SW480 (cell line): ENCODE data around the gene ADAMTS12.
A peak's percentile ranks its signal among the peaks of the same experiment; 100 is the strongest.
"Not testable (repeated sequence)": the region's sequence is repeated elsewhere in the genome, so short reads cannot be mapped to it uniquely, and the experiment has no call there.

Experiments
- DNase-seq: peaks from one replicate; pipeline ENCODE4 v3.0.0-alpha.2; 2016; ENCODE audit warnings: low spot score

Gene ADAMTS12

DNA sequence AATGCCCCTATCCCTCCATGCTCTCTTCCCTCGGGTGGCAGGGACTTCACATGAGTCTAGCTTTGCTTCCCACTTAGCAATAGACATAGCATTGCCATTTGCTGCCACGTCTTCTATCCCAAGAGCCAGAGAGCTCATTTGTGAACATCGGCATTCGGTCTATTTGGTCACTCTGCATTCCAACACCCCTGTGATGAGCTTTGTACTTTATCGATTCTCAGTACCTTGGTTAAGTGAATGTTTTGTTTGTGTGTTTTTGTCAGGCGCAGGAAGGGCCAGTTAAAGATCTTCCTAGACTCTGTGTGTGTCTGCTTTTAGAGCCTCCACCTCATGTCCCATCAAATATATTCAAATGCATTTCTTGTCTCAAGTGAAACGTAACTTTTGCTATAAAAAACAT is 309.4 kb downstream of the ADAMTS12 start:
- DNase-seq = peak; percentile 7

DNA sequence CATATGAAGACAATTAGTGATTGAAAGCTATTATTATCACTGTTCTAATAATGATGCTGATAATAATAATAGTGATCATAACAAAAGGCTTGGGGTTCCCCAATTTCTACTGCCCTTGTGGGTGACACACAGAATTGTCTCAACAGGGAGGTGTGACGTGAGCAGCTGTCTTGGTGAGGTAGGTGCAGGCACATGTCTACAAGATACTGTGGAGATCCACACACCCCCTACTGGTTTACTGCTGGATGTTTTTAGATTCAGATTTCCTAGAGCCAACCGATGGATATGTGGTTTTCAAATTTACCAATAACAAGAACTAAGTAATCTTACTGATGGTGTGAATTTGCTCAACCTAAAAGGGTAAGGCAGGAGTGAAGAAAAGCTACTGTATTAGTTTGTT is 312.0 kb downstream of the ADAMTS12 start:
- DNase-seq = no peak

DNA sequence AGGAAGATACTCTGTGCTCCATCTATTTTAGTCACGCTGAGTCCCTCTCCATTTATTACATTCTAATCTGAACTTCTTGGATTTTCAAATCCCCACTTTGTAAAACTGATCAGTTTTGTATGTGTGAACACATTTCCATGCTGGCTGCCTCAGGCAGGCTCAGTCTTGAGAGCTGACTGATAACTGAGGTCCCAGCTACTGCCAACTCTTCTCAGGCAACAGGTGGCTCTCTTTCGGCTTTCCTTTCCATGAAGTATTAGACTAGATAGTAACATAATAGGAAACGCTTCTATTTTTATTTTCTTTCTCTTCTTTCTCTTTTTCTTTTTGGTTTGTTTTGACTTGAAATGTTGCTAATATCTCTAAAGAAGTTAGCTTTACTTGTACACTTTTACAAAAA is 312.6 kb downstream of the ADAMTS12 start:
- DNase-seq = no peak

DNA sequence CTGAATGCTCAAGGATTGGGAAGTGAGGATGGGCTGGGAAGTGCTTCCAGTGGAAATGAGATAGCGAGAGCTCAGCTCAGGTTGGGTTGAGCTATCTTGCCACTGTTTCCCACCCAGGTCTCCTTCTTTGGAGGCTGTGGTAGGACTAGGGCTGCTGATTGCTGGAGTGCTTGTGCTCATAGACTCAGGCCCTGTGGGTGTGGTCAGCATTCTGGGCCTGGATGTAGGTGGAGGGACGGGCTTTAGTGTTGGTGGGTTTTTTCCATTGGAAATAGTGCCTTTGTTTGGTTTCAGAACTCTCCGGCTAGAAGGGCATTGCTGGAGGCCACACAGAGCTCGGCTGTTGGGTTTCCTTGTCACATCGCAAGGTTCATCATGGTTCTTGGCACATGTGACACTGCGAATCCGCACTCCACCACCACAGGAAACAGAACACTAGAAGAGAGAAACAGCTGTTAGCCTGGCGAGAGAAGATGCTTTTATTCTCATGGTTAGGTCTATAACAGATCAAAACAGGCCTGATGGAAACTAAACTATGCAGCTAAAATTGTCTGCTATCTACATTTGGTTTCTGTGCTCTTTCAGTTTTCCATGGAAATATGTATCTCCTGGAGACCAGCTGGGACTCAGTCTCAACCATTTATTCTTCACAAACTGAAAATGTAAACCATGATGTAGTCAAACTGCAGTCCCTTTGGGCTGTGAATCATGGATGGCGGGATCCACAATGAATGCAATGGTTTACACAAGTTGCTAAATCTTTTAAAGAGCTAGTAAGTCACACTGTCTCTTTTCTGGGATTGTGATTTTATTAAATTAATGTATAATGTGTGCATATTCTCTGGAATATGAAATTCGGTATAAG is 314.8 kb downstream of the ADAMTS12 start:
- DNase-seq = no peak

DNA sequence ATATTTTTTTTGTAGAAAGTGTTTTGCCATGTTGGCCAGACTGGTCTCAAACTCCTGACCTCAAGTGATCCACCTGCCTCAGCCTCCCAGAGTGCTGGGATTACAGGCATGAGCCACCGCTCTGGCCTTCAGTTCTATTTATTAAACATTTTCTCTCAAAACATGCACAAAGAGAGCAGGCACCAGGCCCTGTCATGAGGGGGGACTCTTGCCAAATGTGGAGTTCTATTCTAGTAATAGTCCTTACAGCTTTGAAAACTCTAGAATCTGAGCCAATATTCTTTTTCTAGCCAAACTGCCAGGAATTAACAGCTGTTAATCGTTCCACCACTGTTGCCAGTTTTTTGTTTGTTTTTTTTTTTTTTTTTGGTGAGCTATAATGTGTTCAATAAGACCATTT is 326.5 kb downstream of the ADAMTS12 start:
- DNase-seq = no peak

DNA sequence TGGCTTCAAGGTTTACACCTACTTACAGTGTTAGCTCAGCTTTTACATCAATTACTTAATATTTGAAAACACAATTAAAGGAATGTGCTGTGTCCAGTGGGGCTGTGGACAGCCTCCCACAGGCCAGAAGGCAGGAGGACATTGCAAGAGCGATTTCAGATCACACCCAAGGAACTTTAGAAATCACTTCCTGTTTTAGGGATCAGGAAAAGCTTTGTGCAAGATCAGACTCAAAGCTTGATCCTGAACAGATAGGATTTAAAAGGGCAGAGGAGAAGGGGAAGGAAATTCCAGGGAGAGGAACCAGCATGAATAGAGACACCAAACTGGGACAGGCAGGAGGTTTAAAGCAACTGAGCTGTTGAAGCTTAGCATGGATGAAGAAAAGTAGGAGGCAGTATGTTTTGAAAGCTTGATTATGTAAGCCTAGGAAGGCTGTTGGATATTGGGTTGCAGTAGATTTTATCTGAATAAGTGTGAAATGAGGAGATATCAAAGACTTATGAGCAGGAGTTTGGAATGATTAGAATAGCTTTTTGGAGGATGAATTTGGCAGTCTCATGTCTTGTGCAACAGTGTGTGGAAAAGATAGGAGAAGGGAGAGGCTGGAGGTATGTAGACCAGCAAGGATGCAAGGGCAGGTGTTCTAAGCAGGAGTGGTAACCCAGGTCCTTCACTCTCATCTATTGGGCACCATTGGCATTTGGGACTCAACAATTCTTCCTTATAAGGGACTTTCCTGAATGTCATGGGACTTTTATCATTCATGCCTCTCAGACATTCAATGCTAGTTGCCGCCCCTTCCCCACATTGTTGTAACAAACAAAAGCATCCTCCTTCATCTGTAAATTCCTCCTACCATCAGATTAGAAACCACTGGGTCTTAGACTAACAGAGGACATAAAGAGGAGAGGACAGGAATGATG is 327.5 kb downstream of the ADAMTS12 start:
- no peak for DNase-seq

DNA sequence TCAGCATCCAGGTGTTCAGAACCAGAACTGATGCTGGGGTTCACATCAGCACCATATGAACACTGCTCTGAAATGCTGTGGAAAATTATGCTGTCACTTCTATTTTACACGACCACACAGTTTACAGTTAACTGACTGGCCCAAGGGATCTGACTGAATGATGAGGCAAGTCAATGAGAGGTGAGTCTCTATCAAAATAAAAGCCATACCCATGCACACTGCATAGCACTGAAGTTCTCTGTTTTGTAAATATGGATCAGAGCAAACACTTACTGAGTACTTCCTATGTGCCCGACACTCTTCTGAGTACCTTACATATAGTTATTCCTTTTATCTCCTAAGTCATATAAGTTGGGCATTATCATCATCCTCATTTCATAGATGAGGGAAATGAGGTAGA is 328.3 kb downstream of the ADAMTS12 start:
- no peak for DNase-seq

DNA sequence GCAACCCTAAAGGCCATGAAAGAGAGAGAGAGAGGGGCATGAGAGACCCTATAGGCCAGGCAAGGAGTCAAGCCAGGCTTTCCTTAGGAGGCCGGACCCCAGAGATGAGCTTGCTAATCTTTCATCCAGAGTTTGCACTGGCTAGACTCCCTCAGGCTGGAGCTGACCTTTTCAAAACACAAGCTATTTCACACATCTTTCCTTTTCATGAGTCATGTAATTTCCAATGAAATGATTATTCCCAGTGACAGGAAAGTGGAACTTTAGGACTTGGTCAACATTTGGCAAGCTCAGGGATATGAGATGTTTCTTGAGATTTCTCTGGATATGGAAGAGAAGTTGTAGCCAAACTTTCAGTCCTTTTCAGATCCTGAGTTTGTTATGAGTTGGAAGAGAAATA is 333.3 kb downstream of the ADAMTS12 start:
- DNase-seq = no peak

DNA sequence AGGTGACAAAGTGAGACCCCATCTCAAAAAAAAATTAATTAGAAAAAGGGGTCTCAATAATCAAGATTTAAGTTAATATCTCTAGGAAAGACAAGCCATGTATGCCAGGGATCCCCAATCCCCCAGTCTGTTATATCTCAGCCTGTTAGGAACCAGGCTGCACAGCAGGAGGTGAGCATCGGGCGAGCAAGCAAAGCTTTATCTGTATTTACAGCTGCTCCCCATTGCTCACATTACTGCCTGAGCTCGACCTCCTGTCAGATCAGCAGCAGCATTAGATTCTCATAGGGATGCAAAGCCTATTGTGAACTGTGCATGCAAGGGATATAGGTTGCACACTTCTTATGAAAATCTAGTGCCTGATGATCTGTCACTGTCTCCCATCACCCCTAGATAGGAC is 334.2 kb downstream of the ADAMTS12 start:
- no peak for DNase-seq

DNA sequence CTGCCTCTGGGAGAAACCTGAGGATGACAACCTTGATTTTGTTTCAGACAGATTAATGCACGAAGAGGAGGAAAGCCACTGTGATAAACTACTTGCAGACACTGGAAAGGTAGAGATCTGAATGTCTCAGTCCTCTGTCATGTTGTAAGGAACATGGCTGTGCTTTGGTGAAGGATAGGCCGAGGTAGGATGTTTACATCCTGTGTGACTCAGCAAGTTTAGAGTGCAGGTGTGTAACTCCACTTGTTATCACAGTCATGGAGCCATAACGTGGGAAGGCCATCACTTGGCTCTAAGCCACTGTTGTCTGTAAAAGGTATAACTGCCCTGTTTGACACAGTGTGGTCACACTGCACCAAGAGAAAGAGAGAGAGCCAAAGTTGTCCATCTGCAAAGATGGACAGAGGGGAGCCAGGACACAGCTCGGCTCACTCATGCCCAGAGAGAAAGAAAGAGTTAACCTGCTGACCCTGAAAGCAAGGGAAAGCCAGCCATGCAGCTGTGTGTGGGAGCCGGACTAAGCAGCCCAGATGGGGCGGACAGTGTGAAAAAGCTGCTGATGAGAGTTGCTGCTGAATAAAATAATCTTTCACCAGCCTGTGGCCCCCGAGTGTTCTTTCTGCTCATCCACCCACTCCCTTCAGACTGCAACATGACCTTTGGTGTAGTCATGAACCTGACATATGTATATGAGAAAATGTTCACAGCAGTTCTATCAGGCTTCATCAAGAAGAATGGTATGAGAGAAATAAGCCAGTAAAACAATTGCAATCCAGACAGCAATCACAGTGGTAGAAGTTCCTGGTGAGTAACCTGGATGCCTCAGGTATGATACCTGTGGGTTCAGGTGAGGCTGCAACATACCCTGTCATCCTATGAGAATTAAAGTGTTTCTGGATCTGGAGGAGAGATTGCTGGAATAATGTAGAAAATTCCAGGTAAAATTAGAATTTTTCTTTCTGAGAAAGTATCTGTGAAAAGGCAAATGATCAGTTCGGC is 335.2 kb downstream of the ADAMTS12 start:
- DNase-seq = no peak

DNA sequence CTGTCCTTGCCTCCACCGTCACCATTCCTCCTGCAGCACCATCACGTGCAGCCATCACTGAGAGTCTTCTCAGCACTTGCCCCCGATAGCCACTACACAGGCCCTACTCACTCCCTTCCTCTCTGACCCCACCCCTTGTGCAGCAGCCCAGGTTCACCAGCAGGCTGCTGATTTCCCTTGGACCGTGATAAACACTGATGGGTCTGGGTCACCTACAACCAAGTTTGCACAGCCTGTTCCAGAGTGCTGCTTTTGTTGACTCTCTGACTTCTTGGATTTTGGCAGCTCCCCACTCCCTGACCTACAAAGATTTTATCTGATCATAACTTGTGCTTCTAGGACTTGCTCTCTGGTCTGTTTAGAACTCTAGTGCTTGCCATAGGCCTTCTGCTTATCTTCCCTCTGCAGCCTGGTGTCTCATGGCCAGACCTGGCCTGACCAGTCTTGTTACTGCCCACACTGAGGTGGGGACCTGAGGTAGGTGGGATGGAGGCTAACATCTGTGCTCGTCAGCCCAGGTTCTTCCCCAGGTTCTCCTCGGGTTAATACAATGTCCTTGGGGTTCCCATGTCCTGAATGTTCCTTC is 341.7 kb downstream of the ADAMTS12 start:
- no peak for DNase-seq

DNA sequence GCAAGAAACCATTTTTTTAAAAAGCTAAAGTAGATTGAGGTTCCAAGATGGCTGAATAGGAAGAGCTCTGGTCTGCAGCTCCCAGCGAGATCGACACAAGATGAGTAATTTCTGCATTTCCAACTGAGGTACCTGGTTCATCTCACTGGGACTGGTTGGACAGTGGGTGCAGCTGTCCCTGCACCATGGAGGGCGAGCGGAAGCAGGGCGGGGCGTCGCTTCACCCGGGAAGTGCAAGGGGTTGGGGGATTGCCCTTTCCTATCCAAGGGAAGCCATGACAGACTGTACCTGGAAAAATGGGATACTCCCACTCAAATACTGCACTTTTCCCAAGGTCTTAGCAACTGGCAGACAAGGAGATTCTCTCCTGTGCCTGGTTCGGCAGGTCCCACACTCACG is 352.0 kb downstream of the ADAMTS12 start:
- not testable (repeated sequence) for DNase-seq

DNA sequence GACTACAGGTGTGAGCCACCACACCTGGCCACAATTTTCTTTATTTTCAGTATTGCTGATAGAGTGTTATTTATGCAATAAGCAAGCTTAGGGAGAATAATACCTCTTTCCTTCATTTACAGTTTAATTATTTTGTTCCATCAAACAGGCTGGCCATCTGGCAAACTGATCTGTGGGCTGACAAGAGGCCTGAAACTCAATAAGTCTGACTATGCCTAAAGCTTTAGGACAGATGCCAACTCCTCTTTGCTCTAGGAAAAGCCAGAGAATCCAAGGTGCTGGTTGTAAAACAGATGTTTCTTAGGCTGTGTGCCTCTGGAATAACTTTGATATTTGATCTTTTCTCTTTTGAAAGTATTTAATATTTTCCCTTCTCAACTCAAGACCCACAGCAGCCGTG is 352.6 kb downstream of the ADAMTS12 start:
- DNase-seq = no peak

DNA sequence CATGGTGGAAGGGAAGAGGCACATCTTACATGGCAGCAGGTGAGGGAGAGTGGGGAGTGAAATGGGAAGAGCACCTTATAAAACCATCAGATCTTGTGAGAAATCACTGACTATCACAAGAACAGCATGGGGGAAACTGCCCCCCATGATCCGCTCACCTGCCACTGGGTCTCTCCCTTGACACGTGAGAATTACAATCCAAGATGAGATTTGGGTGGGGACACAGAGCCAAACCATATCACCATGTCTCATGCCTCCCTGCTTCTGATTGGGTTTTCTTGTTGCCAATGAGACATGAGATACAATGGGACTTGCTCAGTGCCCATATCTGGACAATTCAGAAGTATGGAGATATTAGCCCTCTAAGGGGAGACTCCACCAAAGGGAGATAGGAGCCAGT is 353.6 kb downstream of the ADAMTS12 start:
- no peak for DNase-seq

DNA sequence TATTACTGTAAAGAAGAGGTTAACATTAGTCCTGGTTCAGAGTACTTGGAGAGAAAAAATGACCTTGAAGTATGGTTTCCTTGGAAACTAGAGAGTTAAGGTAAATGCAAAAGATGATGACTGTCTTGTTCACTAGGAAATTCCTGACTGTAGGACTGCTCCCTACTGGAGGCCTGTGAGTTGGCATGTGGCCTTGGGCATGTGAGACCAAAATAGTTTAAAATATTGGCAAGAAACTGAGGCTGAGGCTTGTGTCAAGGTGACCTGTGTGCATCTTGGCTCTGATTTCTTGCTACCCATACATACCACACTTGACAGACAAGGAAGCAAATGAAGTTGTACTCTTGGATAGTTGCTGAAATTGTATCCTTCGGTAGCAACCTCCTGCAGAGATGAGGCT is 354.6 kb downstream of the ADAMTS12 start:
- DNase-seq = no peak

DNA sequence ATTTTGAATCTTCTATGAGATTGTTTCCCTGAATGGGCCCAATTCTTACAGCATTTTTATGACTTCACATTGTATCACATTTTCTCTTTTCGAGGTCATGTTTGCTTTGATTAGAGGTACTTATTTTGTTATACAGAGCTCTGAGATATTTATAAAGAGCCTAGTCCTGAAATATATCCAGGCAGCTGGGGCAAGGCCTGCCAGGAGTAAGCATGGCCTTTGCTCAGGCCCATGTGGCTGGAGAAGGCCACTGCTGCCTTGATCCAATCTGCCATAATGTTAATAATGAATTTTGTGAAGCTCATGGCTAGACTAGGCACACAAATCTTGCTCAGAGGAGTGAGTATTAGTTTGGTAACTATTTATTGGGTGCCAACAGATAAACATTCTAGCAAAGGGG is 355.0 kb downstream of the ADAMTS12 start:
- DNase-seq = no peak

DNA sequence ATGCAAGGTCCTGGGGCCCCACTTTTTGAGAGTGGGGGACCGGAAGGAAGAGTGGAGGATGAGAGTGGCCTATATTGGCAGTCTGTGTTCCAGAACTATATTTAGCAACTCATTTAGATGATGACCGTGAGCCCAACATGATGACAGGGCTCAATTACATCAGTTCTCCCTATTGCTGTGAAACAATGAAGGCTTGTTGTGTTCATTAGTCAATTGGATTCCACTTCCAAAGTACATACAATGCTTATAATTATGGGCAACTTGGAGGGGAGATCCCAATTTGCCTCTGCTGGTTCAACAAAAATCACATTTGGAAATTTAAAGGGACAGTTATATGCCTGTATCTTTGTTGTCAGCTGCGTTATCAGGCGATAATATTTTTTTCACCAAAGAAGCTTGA is 360.0 kb downstream of the ADAMTS12 start:
- DNase-seq = no peak

DNA sequence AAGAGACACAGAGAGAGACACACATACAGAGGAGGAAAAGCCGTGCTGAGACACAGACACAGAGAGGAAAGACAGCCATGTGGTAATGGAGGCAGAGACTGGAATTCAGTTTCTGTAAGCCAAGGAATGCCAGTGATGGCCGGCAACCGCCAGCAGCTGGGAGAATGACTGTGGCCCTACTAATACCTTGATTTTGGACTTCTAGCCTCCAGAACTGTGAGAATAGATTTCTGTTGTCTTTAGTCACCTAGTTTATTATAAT is 360.8 kb downstream of the ADAMTS12 start:
- DNase-seq = no peak

DNA sequence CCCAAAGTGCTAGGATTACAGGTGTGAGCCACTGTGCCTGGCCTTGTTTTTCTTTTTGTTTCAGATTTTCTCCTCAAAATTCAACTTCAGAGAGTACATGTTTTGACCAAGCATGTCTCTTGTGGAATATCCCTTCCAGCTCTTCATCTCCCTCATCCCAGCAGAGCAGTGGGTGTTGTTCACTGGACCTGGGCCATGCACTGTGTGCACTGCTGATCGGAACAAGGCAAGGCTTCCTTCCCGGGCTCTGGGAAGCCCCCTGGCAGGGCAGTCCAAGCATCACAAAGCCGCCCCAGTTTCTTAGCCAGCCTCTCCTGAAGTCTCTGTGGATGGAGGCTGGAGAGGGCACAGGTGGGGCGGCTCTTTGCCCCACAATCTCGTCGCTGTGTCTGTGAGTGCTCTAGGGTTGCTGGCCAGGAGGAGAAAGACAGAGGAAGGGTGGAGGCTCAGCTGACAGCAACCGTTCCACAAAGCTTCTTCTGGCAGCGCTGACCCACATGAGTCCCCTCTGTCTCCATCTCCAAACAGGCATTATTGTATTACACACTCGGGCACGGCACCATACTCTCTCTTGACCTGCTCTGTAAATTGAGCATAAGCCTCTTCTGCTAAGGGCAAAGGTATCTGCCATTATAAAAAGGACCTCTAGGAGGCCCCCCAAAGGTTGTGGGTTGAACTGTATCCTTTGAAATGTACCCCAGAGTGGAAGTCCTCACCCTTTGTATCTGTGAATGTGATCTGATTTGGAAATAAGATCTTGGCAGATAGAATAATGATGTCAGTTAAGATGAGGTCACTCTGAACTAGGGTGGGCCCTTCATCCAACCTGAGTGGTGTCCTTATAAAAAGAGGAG is 361.4 kb downstream of the ADAMTS12 start:
- no peak for DNase-seq

DNA sequence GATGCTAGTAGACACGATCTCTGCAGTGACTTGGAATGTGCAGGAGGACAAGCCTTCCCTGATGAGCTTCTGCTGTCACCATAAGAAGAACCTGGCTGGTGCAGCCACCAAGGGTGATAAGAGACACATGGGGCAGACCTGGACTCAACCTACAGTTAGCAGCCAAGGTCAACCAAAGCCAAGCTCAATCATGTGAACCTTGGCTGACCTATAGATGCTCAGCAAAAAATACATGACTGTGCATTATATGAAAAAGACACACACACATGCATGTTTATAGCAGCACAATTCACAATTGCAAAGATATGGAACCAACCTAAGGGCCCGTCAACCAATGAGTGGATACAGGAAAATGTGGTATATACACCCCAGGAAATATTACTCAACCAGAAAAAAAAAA is 364.1 kb downstream of the ADAMTS12 start:
- no peak for DNase-seq

DNA sequence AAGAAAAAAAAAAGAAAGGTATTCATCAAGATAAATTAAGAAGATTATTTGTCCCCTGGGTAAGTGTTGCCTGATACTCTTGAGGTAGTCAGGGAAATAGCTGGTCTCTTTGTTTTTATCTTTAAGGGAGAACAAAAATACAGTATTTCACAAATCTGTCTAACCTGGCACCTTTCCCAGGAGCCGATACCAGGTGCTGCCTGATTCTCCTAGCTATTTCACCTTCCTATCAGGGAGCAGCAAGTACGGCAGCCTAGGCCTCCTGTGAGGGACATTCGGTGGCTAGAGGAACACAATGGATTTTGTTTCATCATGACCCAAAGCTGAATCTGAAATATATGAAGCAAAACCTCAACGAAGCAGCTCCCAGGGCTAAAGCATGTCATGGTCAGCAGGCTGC is 365.0 kb downstream of the ADAMTS12 start:
- no peak for DNase-seq
